Muscle of back (tissue), 11 donors: Measurements from ENCODE around the gene PFKP. TPM values are rescaled to one million over a fixed set of nuclear protein-coding genes. Genes with fewer than 3 reads are reported as not detected.

Experiments
- DNase-seq, 3 donors: peaks; one replicate each; pipeline versions ENCODE4 v3.0.0 to v3.0.0-alpha.2; 2013
- polyA plus RNA-seq, 10 donors: library from polyadenylated mRNA; unstranded; fragments of 120-200 nt; gene quantifications; one replicate each; pipeline ENCODE4 v1.2.1, GENCODE V29; 2013; ENCODE audit not compliant: insufficient read length in 10 of 10

PFKP gene
- polyA plus RNA-seq, 10 donors = 14.5 to 27.3 (median 18.8) TPM

DNA sequence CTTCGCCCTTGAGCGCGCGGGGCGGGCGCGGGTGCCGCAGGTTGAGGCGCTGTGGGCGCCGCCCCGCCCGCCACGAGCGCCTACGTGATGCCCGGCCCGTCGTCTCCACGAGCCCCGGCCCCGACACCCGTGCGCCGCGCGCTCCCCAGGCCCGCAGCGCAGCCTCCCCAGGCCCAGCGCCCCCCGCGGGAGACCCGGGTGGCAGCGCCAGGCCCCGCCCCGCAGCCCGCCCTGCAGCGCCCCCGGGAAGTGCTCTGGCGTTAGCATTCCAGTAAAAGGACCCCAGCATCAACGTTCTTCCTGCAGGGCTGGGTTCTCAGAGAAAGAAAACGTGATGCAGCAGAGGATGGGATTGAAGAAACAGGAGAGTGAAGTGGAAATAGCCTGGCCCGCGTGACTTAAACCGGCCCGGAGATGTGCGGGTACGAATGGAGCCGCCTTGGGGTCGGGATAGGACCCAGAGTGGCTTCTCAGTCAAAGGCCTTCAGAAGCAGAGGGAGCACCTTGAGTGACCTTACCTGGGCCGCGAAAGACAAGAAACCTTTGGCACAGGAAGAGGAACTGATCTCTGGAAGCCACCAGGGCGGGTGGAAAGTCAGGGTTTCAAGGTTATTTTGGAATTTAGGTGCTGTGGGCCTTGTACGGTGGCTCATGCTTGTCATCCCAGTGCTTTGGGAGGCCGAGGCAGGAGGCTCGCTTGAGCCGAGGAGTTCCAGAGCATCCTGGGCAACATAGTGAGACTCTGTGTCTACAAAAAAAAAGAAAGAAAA, 1.8 kb downstream of the PFKP start:
- DNase-seq = peak in 1 of 3 donors; percentile 41

- DNase-seq = no peak
These were observed 2.5 kb downstream of the PFKP start for GRCh38 chr10:3069876-3070275.

DNA sequence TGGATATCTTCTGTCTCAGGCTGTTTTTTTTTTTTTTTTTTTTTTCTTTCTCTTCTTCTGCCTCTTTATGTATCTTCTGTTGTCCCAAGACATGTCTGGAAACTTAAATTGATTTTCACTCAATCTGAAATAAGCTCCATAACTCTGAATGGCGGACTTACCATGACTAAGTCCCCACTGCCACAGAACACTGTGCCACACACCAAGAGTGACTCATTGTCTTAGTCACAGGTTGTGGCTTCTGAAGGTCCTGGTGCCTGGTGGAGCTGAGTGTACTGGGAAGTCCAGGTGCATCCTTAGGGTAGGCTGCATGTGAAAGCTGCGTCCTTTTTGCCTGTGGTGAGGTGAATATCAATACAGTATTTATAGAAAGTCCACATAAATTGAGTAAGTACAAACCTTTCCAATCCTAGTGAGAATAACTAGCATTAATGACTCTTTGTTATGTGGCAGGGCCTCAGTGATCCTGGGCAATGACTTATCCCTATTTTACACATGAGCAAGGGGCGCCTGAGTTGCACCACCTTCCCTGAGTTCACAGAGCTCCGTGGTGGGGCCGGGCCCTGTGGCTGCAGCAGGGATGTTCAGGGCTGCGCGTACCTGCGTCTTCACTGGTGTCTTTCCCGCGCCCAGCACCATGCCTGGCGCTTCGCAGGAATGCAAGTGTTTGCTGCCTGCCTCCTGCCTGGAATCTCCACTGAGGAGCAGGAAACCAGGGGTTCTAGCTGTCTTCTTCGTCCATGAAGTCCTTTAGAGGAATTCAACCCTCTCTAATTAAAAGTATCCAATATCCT, 4.3 kb downstream of the PFKP start:
- no peak for DNase-seq

DNA sequence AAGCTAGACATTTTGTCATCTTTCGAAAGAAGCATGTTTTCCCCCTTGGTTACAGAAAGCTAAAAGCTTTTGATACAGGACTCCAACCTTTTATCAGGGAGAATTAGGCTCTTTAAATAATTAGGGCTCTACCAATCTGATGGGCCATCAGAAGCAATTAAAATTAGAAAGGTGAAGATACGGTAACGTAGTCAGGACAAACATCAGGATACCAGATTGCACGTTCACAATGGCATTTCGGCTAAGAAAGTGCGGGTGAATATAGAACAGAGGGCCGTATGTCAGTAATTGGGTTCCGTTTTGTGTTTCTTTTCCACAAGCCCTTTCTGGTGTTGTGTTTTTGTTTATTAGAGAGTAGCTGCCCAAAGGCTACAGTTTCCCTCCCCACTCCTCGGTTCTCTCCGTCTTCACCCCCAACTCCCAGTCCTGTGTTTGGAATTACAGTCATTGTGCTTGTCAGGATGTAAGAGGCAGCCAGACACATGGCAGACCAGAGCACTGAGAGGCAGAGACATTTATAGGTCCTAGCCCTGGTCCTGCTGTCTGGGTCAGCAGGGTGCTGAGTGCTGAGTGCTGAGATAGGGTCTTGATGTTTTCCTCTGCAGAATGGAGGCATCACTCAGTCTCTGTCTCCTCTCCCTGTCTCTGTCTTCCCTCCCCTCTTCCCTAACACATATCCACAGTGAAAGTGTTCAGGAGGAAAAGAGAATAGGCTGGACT, 5.5 kb downstream of the PFKP start:
- no peak for DNase-seq

GRCh38 chr10:3074145-3074665, 6.9 kb downstream of the PFKP start:
- DNase-seq = no peak

- DNase-seq = no peak
These were observed 7.7 kb downstream of the PFKP start for GRCh38 chr10:3074985-3075600.

DNA sequence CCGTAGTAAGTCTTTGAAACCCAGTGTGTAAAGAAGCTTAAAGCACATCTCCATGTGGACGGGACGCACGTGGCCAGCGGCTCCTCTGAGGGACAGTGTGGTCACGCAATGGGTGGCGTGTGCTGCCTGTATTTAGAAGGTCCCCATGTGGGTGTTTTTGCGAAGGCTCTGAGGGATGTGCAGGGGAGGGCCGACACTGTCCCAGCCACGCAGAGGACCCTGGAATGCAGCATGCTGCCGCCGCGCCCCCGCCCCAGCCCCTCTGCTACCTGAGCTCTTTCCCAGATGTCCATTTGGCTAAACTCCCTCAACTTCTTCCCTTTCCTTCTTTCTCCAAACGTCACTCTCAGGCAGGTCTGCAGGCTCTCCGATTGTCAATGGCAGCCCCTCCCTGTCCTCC, 8.8 kb downstream of the PFKP start:
- DNase-seq = peak in 1 of 3 donors; percentile 27

DNA sequence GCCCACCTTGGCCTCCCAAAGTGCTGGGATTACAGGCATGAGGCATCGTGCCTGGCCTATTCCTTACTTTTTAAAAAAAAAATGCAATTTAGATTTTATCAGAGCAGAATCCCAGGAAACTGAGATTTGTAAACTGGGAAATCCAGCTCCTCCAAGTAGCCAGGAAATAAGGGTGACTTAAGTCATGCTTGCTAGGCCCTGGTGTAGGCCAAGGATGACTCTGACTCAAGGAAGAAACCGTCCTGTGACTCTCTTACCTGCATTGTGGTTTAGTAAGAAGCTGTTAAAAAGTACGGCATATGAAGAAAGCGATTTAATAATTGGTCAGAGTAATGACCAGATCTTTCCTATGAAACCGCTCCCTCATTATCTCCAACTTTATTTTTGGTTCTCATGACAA, 10.2 kb downstream of the PFKP start:
- no peak for DNase-seq

DNA sequence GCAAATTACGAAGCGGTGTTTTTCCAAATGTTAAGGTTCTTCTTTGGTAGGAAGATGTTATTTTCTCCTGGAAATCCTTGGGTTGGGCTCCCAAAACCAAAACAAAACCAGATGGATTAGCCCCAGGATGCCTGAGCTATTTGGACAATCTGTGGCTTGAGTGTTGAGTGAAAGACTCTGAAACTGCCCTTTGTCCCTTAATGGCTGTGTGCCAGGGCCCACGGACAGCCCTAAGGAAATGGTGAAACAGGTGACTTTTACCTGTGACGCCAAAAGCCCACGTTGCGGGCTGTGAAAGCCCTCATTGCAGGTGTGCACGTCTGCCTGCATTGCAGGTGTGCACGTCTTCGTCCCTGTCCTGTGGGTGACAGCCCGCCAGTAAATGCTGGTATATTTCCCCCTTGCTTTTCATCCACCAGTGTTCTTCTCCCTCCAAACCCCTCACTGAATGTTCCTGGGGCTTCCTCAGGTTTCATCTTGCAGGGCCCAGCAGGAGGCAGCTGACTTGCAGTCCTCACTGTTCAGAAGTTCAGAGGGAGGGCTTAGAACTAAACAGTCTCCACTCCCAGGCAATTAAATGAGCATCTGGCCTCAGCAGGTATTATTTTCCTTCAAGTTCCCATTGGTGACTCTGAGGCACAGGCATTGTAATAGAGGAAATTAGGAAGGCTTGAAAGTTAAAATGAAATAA, 10.7 kb downstream of the PFKP start:
- DNase-seq = no peak

DNA sequence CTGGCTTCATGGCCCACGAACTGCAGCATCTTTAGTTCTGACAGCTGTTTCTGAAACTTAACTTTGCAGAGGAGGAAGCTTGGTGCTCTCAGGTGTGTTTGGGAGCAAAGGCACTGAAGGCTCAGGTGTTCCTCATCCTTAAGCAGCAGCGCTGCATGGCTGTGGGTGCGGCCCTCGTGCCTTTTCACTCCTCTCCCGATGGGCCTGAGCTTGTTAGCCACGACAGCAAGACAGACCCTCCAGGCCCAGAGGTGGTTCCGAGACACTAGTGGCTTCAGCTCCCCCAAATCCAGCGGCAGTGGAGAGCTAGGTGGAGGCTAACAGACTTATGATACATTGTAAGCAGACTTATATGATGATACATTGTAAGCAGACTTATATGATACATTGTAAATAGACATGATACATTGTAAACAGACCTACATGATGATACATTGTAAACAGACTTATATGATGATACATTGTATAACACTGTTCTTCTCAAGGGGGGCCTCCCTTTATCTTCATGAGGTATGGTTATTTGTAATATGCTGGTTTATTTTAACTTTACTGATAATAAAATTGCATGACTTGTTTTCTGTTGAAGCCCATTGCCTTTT, 14.1 kb downstream of the PFKP start:
- no peak for DNase-seq

GRCh38 chr10:3082290-3082689, 14.9 kb downstream of the PFKP start:
- DNase-seq = no peak

- no peak for DNase-seq
These were observed 18.6 kb downstream of the PFKP start for GRCh38 chr10:3085785-3086567.

DNA sequence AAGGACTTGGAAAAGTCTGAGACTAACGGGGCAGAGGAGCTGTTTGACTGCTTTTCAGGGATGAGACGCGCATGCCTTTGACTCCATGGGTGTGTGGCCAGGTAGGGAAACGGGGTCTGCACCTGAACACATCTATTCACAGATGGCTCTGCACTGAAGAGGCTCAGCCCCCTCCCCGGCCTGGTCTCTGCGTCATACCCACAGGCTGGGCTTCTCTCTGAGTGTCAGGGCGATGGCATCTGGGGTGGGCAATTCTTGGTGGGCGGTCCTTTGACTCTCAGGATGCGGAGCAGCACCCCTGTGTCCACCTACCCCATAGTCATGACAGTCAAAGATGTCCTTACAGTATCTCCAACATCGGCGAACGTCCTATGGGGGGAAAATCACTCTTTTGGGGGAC, 23.0 kb downstream of the PFKP start:
- DNase-seq = no peak

DNA sequence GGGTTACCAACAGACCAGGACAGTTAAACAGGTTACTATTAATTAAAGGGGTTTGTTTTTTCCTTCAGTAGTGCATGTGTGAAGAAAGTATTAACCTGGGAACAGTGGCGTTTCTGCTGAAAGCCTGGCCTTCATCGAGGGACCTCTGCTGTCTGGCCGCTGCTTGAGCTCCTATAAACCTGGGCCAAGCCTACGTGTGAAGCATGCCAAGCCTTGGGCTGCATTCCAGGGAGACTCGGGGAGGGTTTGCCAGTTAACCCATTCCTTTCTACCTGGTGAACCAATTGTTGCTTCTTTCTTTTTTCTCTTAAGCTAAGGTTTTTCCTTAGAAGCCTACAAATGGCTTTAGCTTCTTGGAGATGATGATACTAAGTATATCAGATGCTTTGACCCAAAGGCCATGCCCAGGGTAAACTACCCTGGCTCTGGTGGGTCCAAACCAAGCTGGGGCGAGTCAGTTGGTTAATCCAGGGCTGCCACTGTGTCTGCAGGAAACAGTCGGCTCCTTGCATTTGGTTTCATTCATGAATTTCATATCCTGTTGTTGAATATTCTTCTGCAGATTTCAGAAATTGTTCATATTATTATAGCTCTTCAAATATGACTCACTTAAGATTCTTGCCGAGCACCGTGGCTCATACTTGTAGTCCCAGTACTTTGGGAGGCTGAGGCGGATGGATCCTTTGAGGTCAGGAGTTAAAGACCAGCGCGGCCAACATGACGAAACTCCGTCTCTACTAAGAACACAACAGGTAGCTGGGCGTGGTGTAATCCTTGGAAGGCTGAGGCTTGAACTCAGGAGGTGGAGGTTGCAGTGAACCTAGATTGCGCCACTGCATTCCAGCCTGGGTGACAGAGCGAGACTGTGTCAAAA, 23.8 kb downstream of the PFKP start:
- DNase-seq = peak; percentile 35 to 62 (median 46)

- no peak for DNase-seq
These were observed 24.6 kb downstream of the PFKP start for GRCh38 chr10:3091921-3092320.

- DNase-seq = no peak
These were observed 26.6 kb downstream of the PFKP start for GRCh38 chr10:3093996-3094395.

DNA sequence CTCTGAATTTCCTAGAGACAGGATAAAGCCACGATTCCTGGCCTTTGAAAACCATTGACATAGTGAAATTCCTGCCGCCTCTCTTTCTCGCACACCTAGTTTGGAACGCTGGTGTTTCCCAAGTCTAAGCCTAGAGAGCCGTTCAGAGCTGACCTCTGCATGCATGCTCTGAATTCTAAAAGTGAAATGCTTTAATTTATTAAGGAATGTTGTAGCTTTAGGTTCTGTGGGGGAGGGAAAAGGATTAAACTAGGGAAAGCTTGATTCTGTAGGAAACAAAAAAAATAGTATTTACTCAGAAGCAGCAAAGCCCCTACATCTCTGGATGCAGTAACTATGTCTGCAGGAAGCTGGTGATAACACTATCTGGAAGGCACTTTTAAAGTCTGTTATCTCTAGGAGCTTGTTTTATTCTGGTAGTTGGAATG, 27.3 kb downstream of the PFKP start:
- no peak for DNase-seq

GRCh38 chr10:3095373-3096139, 28.2 kb downstream of the PFKP start:
- DNase-seq = peak; percentile 58 to 98 (median 77)
